SK-N-MC (cell line): ENCODE results near the gene CD58.

Experiments
- EZH2 ChIP-seq: fragments of 200-600 bp; sonication (generic); IDR thresholded peaks from one replicate; pipeline ENCODE4 v1.6.1; 2017; ENCODE audit warnings: antibody characterized with exemption
- FOXP2 ChIP-seq: optimal IDR thresholded peaks from 2 replicates; pipeline ENCODE3; 2011; ENCODE audit warnings: mild to moderate bottlenecking, moderate library complexity; ENCODE audit not compliant: insufficient read depth; ENCODE audit errors: extremely low read length, control extremely low read depth
- POLR2AphosphoS5 ChIP-seq: IDR thresholded peaks from 2 replicates; pipeline ENCODE4 v1.6.1; 2012; ENCODE audit warnings: mild to moderate bottlenecking, low read depth, low read length, borderline replicate concordance

DNA sequence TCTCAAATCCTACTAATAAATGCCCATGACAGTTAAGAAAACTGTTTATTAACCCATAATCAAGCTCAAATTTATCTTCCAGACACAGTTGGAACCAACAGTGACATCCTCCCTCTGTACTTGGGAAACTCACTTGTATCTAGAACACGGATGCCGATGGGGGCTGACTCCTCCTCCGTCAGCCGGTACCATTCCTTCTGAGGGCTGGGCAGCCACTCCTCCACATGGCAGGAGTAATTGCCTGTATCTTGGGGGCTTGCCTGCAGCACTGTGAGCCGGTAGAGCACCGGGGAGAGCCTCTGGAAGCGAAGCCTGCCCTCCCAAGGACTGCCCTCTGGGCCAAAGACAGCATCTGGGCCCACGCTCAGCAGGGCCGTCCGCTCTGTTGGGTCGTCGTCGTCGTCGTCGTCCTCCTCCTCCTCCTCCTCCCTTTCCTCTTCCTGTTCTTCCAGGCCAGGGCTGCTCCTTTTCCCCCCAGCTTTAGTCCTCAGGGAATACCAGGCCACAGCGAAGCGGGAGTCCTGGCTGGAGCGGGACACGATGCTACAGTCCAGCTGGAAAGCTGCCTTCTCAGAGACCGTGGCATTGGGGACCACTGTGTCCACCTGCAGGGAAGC is 8.5 kb upstream of the CD58 start:
- TF ChIP-seq EZH2 (no peak), POLR2AphosphoS5 (no peak), FOXP2 (no peak)
